GM12878 (cell line): ENCODE data around the gene SLC30A7. TPM values are rescaled to one million over a fixed set of nuclear protein-coding genes. Genes with fewer than 3 reads are reported as not detected.
A peak's percentile ranks its signal among the peaks of the same experiment; 100 is the strongest.

Experiments used
- ATAC-seq: fragments of 200-7000 bp; cut with Tn5 transposase; 3 replicates; pipeline ENCODE4 v1.9.1; 2020; ENCODE audit warnings: mild to moderate bottlenecking, moderate library complexity
- BruUV-seq: library from RNA; stranded (reverse); fragments of 400-500 nt; replicated peaks from 2 replicates; lab custom pipeline; 2021; lab: Mats Ljungman, UMichigan
- CTCF ChIA-PET: fragments of 300-600 bp; sonication (Branson Sonifier 250); formaldehyde crosslinking; extraction: SDS; loops from one replicate; lab custom pipeline; 2021; ENCODE audit warnings: inconsistent platforms; lab: Yijun Ruan, JAX
- POLR2A ChIA-PET: fragments of 350-600 bp; formaldehyde crosslinking; extraction: SDS; loops from one replicate; lab custom pipeline; 2021; ENCODE audit warnings: inconsistent platforms; lab: Charles Lee
- RAD21 ChIA-PET: fragments of 300-600 bp; sonication (Branson Sonifier 250); formaldehyde crosslinking; loops from one replicate; lab custom pipeline; 2023; ENCODE audit warnings: antibody characterized with exemption; ENCODE audit not compliant: unreplicated experiment; lab: Charles Lee
- SMC1A ChIA-PET: fragments of 300-600 bp; sonication (Branson Sonifier 250); formaldehyde crosslinking; loops from one replicate; lab custom pipeline; 2023; ENCODE audit not compliant: unreplicated experiment, uncharacterized antibody; lab: Charles Lee
- DNase-seq: peaks from one replicate; pipeline ENCODE4 v3.0.0-alpha.2; 2011; ENCODE audit warnings: low read depth, low spot score
- FAIRE-seq: peaks from 3 replicates; lab custom pipeline; 2011; peaks lifted over from hg19 to GRCh38; lab: Jason Lieb, UNC
- H2AFZ ChIP-seq: 2 replicates; pipeline ENCODE4 v1.6.0; 2011; ENCODE audit warnings: low read depth, low read length, control low read depth; ENCODE audit not compliant: control insufficient read depth
- H3K27ac ChIP-seq: 2 replicates; pipeline ENCODE4 v1.5.1; 2011; ENCODE audit warnings: control low read depth; ENCODE audit not compliant: control insufficient read depth, insufficient read depth
- H3K27me3 ChIP-seq, 2 experiments: replicated peaks in 1 of 2; 2 replicates each; pipeline versions ENCODE4 v1.6.0 to v1.6.1; 2011; ENCODE audit warnings: low read length in 1 of 2; ENCODE audit not compliant: control insufficient read depth in 2 of 2, insufficient read depth in 2 of 2
- H3K36me3 ChIP-seq, 2 experiments: 2 replicates each; pipeline ENCODE4 v1.5.1; 2011; ENCODE audit warnings: low read length in 1 of 2; ENCODE audit not compliant: control insufficient read depth in 2 of 2, insufficient read depth in 2 of 2
- H3K4me1 ChIP-seq: 2 replicates; pipeline ENCODE4 v1.6.1; 2011; ENCODE audit warnings: mild to moderate bottlenecking, low read length, moderate library complexity, mixed read lengths; ENCODE audit not compliant: control insufficient read depth, insufficient read depth
- H3K4me2 ChIP-seq: 2 replicates; pipeline ENCODE4 v1.6.0; 2011; ENCODE audit warnings: control low read depth; ENCODE audit not compliant: control insufficient read depth, insufficient read depth
- H3K4me3 ChIP-seq: fragments of 200-600 bp; sonication (generic); 2 replicates; pipeline ENCODE4 v1.5.1; 2016
- H3K79me2 ChIP-seq: 2 replicates; pipeline ENCODE4 v1.6.0; 2011; ENCODE audit warnings: low read length; ENCODE audit not compliant: control insufficient read depth, insufficient read depth
- H3K9ac ChIP-seq: 2 replicates; pipeline ENCODE4 v1.8.0; 2011; ENCODE audit warnings: low read length, control low read depth, mixed read lengths; ENCODE audit not compliant: control insufficient read depth, insufficient read depth
- H3K9me3 ChIP-seq: replicated peaks from 3 replicates; pipeline ENCODE4 v1.5.1; 2011; ENCODE audit warnings: mild to moderate bottlenecking, low read length; ENCODE audit not compliant: control insufficient read depth, insufficient read depth
- H4K20me1 ChIP-seq: 2 replicates; pipeline ENCODE4 v1.6.0; 2011; ENCODE audit not compliant: control insufficient read depth, insufficient read depth
- ASH2L ChIP-seq: fragments of 300-600, 200-600 bp; sonication (generic); IDR thresholded peaks from 2 replicates; pipeline ENCODE4 v1.6.1; 2017; ENCODE audit warnings: low read depth, mild to moderate bottlenecking, borderline replicate concordance
- CBFB ChIP-seq: IDR thresholded peaks from 2 replicates; pipeline ENCODE4 v1.6.1; 2016; ENCODE audit warnings: antibody characterized with exemption, low read depth
- DPF2 ChIP-seq: fragments of 450-650 bp; IDR thresholded peaks from 2 replicates; pipeline ENCODE4 v1.6.1; 2017; ENCODE audit warnings: mild to moderate bottlenecking
- HCFC1 ChIP-seq: fragments of 150-350 bp; IDR thresholded peaks from 2 replicates; pipeline ENCODE4 v1.6.1; 2014; ENCODE audit warnings: low read length
- HDAC6 ChIP-seq: fragments of 200-600 bp; sonication (generic); IDR thresholded peaks from one replicate; pipeline ENCODE4 v1.8.0; 2017; ENCODE audit warnings: antibody characterized with exemption; ENCODE audit not compliant: unreplicated experiment
- NFYA ChIP-seq: IDR thresholded peaks from 2 replicates; pipeline ENCODE4 v1.6.1; 2011; ENCODE audit warnings: low read depth, mild to moderate bottlenecking, low read length, improper control_type of control experiment, borderline replicate concordance
- NR2F1 ChIP-seq: fragments of 450-650 bp; conservative IDR thresholded peaks from 2 replicates; pipeline ENCODE4 v1.6.1; 2017; ENCODE audit warnings: mild to moderate bottlenecking
- PML ChIP-seq: IDR thresholded peaks from 2 replicates; pipeline ENCODE4 v1.6.1; 2012; ENCODE audit warnings: low read length, inconsistent platforms
- POLR2AphosphoS2 ChIP-seq: IDR thresholded peaks from 2 replicates; pipeline ENCODE4 v1.6.1; 2011; ENCODE audit warnings: low read depth, mild to moderate bottlenecking, low read length, improper control_type of control experiment, moderate library complexity
- POU2F2 ChIP-seq: IDR thresholded peaks from 3 replicates; pipeline ENCODE4 v1.6.1; 2011; ENCODE audit warnings: low read depth, mild to moderate bottlenecking, low read length, borderline replicate concordance
- RAD21 ChIP-seq: IDR thresholded peaks from 2 replicates; pipeline ENCODE4 v1.6.1; 2011; ENCODE audit warnings: mild to moderate bottlenecking, low read depth, low read length, moderate library complexity; ENCODE audit not compliant: insufficient read depth
- RELA ChIP-seq: fragments of 450-650 bp; IDR thresholded peaks from 2 replicates; pipeline ENCODE4 v1.8.0; 2014; ENCODE audit warnings: borderline replicate concordance; ENCODE audit not compliant: partially characterized antibody
- SIX5 ChIP-seq: IDR thresholded peaks from 2 replicates; pipeline ENCODE4 v1.6.1; 2011; ENCODE audit warnings: mild to moderate bottlenecking, low read depth, low read length, moderate library complexity; ENCODE audit not compliant: severe bottlenecking
- TAF1 ChIP-seq: IDR thresholded peaks from 2 replicates; pipeline ENCODE4 v1.6.1; 2011; ENCODE audit warnings: mild to moderate bottlenecking, low read depth, low read length, borderline replicate concordance
- TCF3 ChIP-seq: IDR thresholded peaks from 2 replicates; pipeline ENCODE4 v1.6.1; 2012; ENCODE audit warnings: low read depth, mild to moderate bottlenecking, low read length, borderline replicate concordance; ENCODE audit not compliant: insufficient read depth
- WRNIP1 ChIP-seq: IDR thresholded peaks from 2 replicates; pipeline ENCODE4 v1.6.1; 2011; ENCODE audit warnings: low read depth, low read length, improper control_type of control experiment, borderline replicate concordance
- ZNF274 ChIP-seq: IDR thresholded peaks from one replicate; pipeline ENCODE4 v1.8.0; 2011; ENCODE audit not compliant: insufficient read length, insufficient read depth
- WGBS: methylation state at CpG from one replicate; pipeline ENCODE4 v1.1.6; 2016; ENCODE audit warnings: low lambda C conversion rate; ENCODE audit not compliant: insufficient replicate concordance, insufficient coverage; ENCODE audit errors: missing lambda C conversion rate; 5-methylcytosine and 5-hydroxymethylcytosine counted together
- in situ Hi-C: fragments of 300-500 bp; cut with MboI; formaldehyde crosslinking; loops from 9 replicates; pipeline ENCODE4 v1.14.3; 2018; ENCODE audit warnings: mixed read lengths
- intact Hi-C: fragments of 100-400 bp; cut with micrococcal nuclease; formaldehyde crosslinking; loops from one replicate; pipeline ENCODE4 v1.14.2; 2022; ENCODE audit not compliant: unreplicated experiment
- polyA plus RNA-seq, 11 experiments: library from polyadenylated mRNA; depleted of rRNA in 4 of 11; unstranded in 6 of 11; stranded (reverse) in 5 of 11; fragments of >200 nt; fragmentation: Nextera tagmentation in 4 of 11; fragmentation: Illumina TruSeq in 1 of 11; extraction: Ambion mirVana in 4 of 11; extraction: Trizol in 1 of 11; gene quantifications; 1 replicate in 1 of 11; 2 replicates in 10 of 11; pipeline versions ENCODE4 v1.2.1 to v1.2.3, GENCODE V29; 2011 to 2016; ENCODE audit warnings: inconsistent platforms in 2 of 11, missing spikeins in 2 of 11, low read depth in 1 of 11
- total RNA-seq, 4 experiments: library from RNA; depleted of rRNA in 3 of 4; stranded (reverse); fragments of >200 nt in 3 of 4; fragmentation: Illumina TruSeq in 1 of 4; extraction: Trizol in 1 of 4; gene quantifications; 2 replicates each; pipeline versions ENCODE4 v1.2.1 to v1.2.3, GENCODE V29; 2013 to 2021
- TF ChIP-seq, protein P1 (sequence below): fragments of 450-650 bp; IDR thresholded peaks from 2 replicates; pipeline ENCODE4 v1.6.1; 2018; ENCODE audit warnings: mild to moderate bottlenecking, low read depth, moderate library complexity; ENCODE audit not compliant: partially characterized antibody
- TF ChIP-seq, protein P2 (sequence below): IDR thresholded peaks from 2 replicates; pipeline ENCODE4 v1.6.1; 2011; ENCODE audit warnings: low read depth, mild to moderate bottlenecking, low read length, moderate library complexity, borderline replicate concordance; ENCODE audit errors: extremely low read depth

The SLC30A7 gene
- total and polyA plus RNA-seq, 10 of the 15 experiments (the other 5 are each of a cell fraction or from before 2014, with no cell fraction given): 4.4 to 23.3 (median 16.9) TPM

DNA sequence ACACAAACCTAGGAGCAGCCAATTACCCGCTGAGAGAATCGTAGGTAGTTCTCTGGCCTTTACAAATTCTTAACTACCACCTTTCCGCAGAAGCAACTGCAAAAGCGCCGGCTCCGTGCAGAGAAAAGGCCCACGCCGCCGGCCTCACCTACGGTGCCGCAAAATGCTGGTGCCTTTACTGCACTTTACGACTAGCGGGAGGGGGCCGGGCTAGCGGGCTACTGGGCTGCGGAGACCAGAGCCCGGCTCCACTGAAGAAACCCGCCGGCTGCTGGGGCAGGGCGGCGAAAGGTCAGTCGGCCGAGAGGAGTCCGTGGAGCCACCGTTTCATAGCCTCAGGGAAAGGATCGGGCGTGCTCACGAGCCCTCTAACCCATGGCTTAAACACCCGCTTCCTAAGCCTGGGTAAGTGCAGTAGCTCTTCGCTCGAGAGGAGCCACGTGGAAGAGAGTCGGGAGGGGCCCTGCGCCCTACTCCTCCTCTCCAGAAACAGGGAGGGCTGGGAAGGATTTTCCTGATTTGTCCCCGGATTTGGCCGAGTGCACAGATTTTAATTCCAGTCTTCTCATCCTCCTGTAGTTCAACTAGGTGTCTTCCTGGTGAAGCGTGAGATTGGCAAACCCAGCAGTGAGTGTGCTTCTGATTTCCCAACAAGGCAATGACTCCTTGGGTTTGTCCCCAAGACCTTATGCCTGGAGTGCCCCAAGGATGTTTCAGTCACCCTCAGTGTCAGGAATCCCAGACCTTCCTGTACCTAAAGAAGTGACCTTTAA is 130.0 kb downstream of the SLC30A7 start, which contains the start of gene DPH5:
TSS of gene DPH5 (minus strand) at position 128 of the 773 bp plus-strand sequence. CDS start 341 bp downstream, outside the sequence.
- Histone ChIP-seq H3K27ac (peak within 1 kb of the TSS; percentile 94), H4K20me1 (no peaks in the 10 kb centered on the region), H2AFZ (peak within 1 kb of the TSS; percentile 95), H3K36me3 (no peaks in the 10 kb centered on the region), H3K4me2 (peak within 1 kb of the TSS; percentile 87), H3K9me3 (no peaks in the 10 kb centered on the region; the same call in 2 of the 3 replicates), H3K27me3 (no peaks in the 10 kb centered on the region), H3K4me1 (peaks cover 18% of the 10 kb centered on the region), H3K9ac (peak within 1 kb of the TSS; percentile 96), H3K79me2 (peaks cover 59% of the 10 kb centered on the region), H3K4me3 (peak within 1 kb of the TSS; percentile 74)
- ChIA-PET POLR2A (no interaction called here), SMC1A (interaction anchor here (0.7 to 2.0 kb wide), 7 partner anchors 8 to 284 kb away, joined by 3 to 8 read pairs (median 4); no protein-coding TSS in a partner anchor), RAD21 (interaction anchor here (0.6 to 1.7 kb wide), 6 partner anchors 23 to 382 kb away, joined by 3 to 4 read pairs (median 4); partner anchors contain the start of gene EXTL2), CTCF (interaction anchor here (1.0 kb wide), 2 partner anchors 213 to 254 kb away, joined by 3 read pairs; no protein-coding TSS in a partner anchor)
- intact Hi-C loops (loop anchor here (2.0 to 5.0 kb wide), 4 partner anchors 96 to 263 kb away; partner anchors contain the start of gene S1PR1), in situ Hi-C loops (no loop called here)
- no peak for FAIRE-seq
- WGBS: 1% methylated on average over 37 of the region's 37 CpGs
- peak; percentile 88 for ATAC-seq
- peak; percentile 66 for DNase-seq
- BruUV-seq: TSS peak; percentile 84
- TF ChIP-seq ZNF274 (no peak), DPF2 (peak; percentile 49; the same call in 1 of the 2 replicates), HDAC6 (no peak), WRNIP1 (0 out of 2 replicates have a peak, but pooled peaks have one; percentile 71), NR2F1 (peak; percentile 60; the same call in 1 of the 2 replicates), TCF3 (0 out of 2 replicates have a peak, but pooled peaks have one; percentile 23), POU2F2 (peak; percentile 75; the same call in 2 of the 3 replicates), NFYA (no peak), PML (peak; percentile 96), CBFB (peak; percentile 88; the same call in 1 of the 2 replicates), HCFC1 (peak; percentile 51; the same call in 1 of the 2 replicates), ASH2L (peak; percentile 72; the same call in 1 of the 2 replicates), TAF1 (peak; percentile 93), SIX5 (peak; percentile 46), RELA (peak; percentile 75), POLR2AphosphoS2 (no peak; the same call in 1 of the 2 replicates), RAD21 (peak; percentile 24; the same call in 1 of the 2 replicates)
- TF ChIP-seq, protein P1, sequence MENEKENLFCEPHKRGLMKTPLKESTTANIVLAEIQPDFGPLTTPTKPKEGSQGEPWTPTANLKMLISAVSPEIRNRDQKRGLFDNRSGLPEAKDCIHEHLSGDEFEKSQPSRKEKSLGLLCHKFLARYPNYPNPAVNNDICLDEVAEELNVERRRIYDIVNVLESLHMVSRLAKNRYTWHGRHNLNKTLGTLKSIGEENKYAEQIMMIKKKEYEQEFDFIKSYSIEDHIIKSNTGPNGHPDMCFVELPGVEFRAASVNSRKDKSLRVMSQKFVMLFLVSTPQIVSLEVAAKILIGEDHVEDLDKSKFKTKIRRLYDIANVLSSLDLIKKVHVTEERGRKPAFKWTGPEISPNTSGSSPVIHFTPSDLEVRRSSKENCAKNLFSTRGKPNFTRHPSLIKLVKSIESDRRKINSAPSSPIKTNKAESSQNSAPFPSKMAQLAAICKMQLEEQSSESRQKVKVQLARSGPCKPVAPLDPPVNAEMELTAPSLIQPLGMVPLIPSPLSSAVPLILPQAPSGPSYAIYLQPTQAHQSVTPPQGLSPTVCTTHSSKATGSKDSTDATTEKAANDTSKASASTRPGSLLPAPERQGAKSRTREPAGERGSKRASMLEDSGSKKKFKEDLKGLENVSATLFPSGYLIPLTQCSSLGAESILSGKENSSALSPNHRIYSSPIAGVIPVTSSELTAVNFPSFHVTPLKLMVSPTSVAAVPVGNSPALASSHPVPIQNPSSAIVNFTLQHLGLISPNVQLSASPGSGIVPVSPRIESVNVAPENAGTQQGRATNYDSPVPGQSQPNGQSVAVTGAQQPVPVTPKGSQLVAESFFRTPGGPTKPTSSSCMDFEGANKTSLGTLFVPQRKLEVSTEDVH: peak; percentile 71
- TF ChIP-seq, protein P2, sequence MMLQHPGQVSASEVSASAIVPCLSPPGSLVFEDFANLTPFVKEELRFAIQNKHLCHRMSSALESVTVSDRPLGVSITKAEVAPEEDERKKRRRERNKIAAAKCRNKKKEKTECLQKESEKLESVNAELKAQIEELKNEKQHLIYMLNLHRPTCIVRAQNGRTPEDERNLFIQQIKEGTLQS: peak; percentile 95
